ENCODE results near the gene FAM168A.

FAM168A gene

DNA sequence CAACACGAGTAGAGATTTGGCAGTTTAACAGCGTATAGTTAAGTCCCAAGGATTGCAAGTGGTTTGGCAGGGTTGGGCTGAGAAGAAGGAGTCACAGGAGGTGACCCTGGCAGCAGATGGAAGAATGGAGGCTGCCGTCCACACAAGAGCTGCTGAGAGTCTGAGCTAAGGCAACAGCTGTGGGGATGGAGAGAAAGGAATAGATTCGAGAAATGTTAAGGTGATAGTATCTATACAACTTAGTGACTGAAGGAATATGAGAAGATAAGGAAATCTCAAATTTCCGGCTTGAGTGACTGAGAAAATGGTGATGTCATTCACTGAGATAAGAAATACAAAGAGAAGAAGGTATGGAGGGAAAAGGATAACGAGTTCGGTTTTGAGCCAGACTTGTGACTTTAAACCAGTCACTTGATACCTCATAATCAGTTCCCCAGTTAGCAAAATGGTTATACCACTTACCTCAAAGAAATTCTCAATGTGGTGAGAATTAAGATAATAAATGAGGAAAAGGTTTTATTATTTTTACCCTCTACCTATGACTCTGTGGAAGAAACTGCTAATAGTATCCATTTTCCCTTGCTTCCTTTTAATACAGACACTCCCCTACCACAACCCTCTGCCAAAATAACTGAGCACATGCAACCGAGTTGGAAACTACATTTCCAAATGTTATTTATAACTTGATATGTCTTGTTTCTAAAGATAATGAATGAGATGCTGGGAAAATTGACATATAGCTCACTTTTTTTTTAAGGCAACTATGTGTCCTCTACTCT, 30.7 kb downstream of the FAM168A start:
- no peaks in the 10 kb centered on the region for H3K27me3 ChIP-seq (ENCODE audit: control insufficient read depth, low read length)
- H3K4me2 ChIP-seq (ENCODE audit: low read length) = no peak overlapping the region
- H3K9me3 ChIP-seq (ENCODE audit: control insufficient read depth, insufficient read depth, low read length) = no peaks in the 10 kb centered on the region
- no peaks in the 10 kb centered on the region for H3F3A ChIP-seq (ENCODE audit: control insufficient read depth, insufficient read depth)
- H3K4me3 ChIP-seq (ENCODE audit: low read length) = no peak overlapping the region
- peaks cover 8% of the 10 kb centered on the region for H3K4me1 ChIP-seq (ENCODE audit: control insufficient read depth, low read length)
- no peaks in the 10 kb centered on the region for H3K9me2 ChIP-seq (replicated peaks; ENCODE audit: control insufficient read depth, low read length)
- no peaks in the 10 kb centered on the region; the same call in none of the 2 replicates for H4K20me1 ChIP-seq (ENCODE audit: control insufficient read depth, insufficient read depth, low read depth, low read length)
- no peak overlapping the region for H3K27ac ChIP-seq (ENCODE audit: low read depth, low read length)
- H3K36me3 ChIP-seq (ENCODE audit: control insufficient read depth, low read length) = no peaks in the 10 kb centered on the region; the same call in 1 of the 2 replicates
- peaks cover 35% of the 10 kb centered on the region for H3K79me2 ChIP-seq (ENCODE audit: control insufficient read depth, low read length)
- no peak for TF ChIP-seq EZH2phosphoT487 (IDR thresholded peaks at IDR 0.05; ENCODE audit: borderline replicate concordance, low read length)
- TF ChIP-seq, protein P1, sequence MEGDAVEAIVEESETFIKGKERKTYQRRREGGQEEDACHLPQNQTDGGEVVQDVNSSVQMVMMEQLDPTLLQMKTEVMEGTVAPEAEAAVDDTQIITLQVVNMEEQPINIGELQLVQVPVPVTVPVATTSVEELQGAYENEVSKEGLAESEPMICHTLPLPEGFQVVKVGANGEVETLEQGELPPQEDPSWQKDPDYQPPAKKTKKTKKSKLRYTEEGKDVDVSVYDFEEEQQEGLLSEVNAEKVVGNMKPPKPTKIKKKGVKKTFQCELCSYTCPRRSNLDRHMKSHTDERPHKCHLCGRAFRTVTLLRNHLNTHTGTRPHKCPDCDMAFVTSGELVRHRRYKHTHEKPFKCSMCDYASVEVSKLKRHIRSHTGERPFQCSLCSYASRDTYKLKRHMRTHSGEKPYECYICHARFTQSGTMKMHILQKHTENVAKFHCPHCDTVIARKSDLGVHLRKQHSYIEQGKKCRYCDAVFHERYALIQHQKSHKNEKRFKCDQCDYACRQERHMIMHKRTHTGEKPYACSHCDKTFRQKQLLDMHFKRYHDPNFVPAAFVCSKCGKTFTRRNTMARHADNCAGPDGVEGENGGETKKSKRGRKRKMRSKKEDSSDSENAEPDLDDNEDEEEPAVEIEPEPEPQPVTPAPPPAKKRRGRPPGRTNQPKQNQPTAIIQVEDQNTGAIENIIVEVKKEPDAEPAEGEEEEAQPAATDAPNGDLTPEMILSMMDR (IDR thresholded peaks at IDR 0.05; ENCODE audit: low read depth, low read length, poor library complexity, severe bottlenecking) = no peak

DNA sequence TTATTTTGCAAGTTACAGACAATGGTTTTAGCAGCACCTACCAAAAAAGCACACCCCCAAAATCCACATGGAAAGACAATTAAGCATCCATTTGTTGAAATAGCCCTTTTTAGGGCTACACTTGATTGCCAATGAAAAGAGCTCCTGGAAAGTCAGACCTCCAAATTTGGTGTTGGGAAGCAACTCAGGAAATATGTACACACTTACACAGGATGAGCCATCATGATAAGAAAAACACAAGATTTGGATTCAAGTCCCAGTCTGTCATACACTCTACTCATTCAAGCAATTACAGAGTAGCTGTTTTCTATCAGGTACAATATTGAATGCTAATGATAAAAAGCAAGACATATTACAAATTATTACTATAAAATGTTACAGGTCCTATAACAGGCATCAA, 31.5 kb downstream of the FAM168A start:
- Histone ChIP-seq H3K9me2 (replicated peaks; ENCODE audit: control insufficient read depth, low read length) (no peaks in the 10 kb centered on the region), H3K4me1 (ENCODE audit: control insufficient read depth, low read length) (peaks cover 8% of the 10 kb centered on the region), H3K79me2 (ENCODE audit: control insufficient read depth, low read length) (peaks cover 36% of the 10 kb centered on the region), H3K27me3 (ENCODE audit: control insufficient read depth, low read length) (no peaks in the 10 kb centered on the region), H3K9me3 (ENCODE audit: control insufficient read depth, insufficient read depth, low read length) (no peaks in the 10 kb centered on the region), H4K20me1 (ENCODE audit: control insufficient read depth, insufficient read depth, low read depth, low read length) (no peaks in the 10 kb centered on the region; the same call in none of the 2 replicates), H3K36me3 (ENCODE audit: control insufficient read depth, low read length) (no peaks in the 10 kb centered on the region; the same call in 1 of the 2 replicates), H3K4me3 (ENCODE audit: low read length) (no peak overlapping the region), H3K4me2 (ENCODE audit: low read length) (no peak overlapping the region), H3F3A (ENCODE audit: control insufficient read depth, insufficient read depth) (no peaks in the 10 kb centered on the region), H3K27ac (ENCODE audit: low read depth, low read length) (no peak overlapping the region)
- no peak for TF ChIP-seq EZH2phosphoT487 (IDR thresholded peaks at IDR 0.05; ENCODE audit: borderline replicate concordance, low read length)
- TF ChIP-seq, protein P1 (IDR thresholded peaks at IDR 0.05; ENCODE audit: low read depth, low read length, poor library complexity, severe bottlenecking) = no peak

DNA sequence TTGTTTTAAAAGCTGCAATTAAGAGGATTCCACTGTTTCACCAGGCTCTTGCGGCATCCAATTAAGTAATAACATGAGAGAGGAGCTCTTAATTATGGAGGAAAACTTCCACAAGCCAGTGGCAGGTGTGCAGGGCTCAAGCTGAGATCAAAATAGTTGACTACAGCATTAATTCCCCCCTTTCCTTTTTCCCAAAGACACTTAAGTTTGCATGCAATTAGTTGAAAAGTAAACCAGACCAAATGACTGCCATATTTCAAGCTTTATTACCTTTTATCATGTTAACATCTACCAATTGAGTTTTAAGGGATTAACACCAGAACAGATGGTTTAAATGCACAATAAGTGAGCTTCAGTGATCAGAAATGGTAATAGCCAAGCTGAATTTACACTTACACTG, 32.1 kb downstream of the FAM168A start:
- Histone ChIP-seq H3K4me2 (ENCODE audit: low read length) (no peak overlapping the region), H3K9me2 (replicated peaks; ENCODE audit: control insufficient read depth, low read length) (no peaks in the 10 kb centered on the region), H3K4me1 (ENCODE audit: control insufficient read depth, low read length) (peaks cover 8% of the 10 kb centered on the region), H3K79me2 (ENCODE audit: control insufficient read depth, low read length) (peaks cover 36% of the 10 kb centered on the region), H3K9me3 (ENCODE audit: control insufficient read depth, insufficient read depth, low read length) (no peaks in the 10 kb centered on the region), H3K4me3 (ENCODE audit: low read length) (no peak overlapping the region), H3K27ac (ENCODE audit: low read depth, low read length) (no peak overlapping the region), H4K20me1 (ENCODE audit: control insufficient read depth, insufficient read depth, low read depth, low read length) (no peaks in the 10 kb centered on the region; the same call in none of the 2 replicates), H3F3A (ENCODE audit: control insufficient read depth, insufficient read depth) (no peaks in the 10 kb centered on the region), H3K36me3 (ENCODE audit: control insufficient read depth, low read length) (no peaks in the 10 kb centered on the region; the same call in 1 of the 2 replicates), H3K27me3 (ENCODE audit: control insufficient read depth, low read length) (no peaks in the 10 kb centered on the region)
- TF ChIP-seq, protein P1 (IDR thresholded peaks at IDR 0.05; ENCODE audit: low read depth, low read length, poor library complexity, severe bottlenecking) = no peak
- TF ChIP-seq EZH2phosphoT487 (IDR thresholded peaks at IDR 0.05; ENCODE audit: borderline replicate concordance, low read length) = no peak

All from DOHH2 (cell line).